ENCODE data around the gene ARSG.

ARSG gene

GRCh38 chr17:68385490-68386215 lies 94.4 kb downstream of the ARSG start:
- no peak for TF ChIP-seq CTCF (conservative IDR thresholded peaks at IDR 0.05; ENCODE audit: low read length)
- no peak overlapping the region for H3K4me3 ChIP-seq (ENCODE audit: low read length)
- DNase-seq (ENCODE audit: low read depth): no peak

GRCh38 chr17:68387435-68388218 lies 96.3 kb downstream of the ARSG start:
- no peak overlapping the region for H3K4me3 ChIP-seq (ENCODE audit: low read length)
- DNase-seq (ENCODE audit: low read depth): no peak
- no peak for TF ChIP-seq CTCF (conservative IDR thresholded peaks at IDR 0.05; ENCODE audit: low read length)

GRCh38 chr17:68389041-68389440 lies 97.7 kb downstream of the ARSG start:
- no peak for DNase-seq (ENCODE audit: low read depth)
- TF ChIP-seq CTCF (conservative IDR thresholded peaks at IDR 0.05; ENCODE audit: low read length): no peak
- no peak overlapping the region for H3K4me3 ChIP-seq (ENCODE audit: low read length)

GRCh38 chr17:68390888-68391545 lies 99.7 kb downstream of the ARSG start:
- DNase-seq (ENCODE audit: low read depth): peak; percentile 31
- H3K4me3 ChIP-seq (ENCODE audit: low read length): no peak overlapping the region
- TF ChIP-seq CTCF (conservative IDR thresholded peaks at IDR 0.05; ENCODE audit: low read length): no peak

- peak; percentile 38 for DNase-seq (ENCODE audit: low read depth)
Observed at GRCh38 chr17:68391561-68392268, 100.4 kb downstream of the ARSG start.

More at GRCh38 chr17:68391561-68392268, 100.4 kb downstream of the ARSG start:
- no peak for TF ChIP-seq CTCF (conservative IDR thresholded peaks at IDR 0.05; ENCODE audit: low read length)
- no peak overlapping the region for H3K4me3 ChIP-seq (ENCODE audit: low read length)

Measured in AG10803 (cell line).